Activated CD8-positive, alpha-beta memory T cell treated with anti-CD3 and anti-CD28 coated beads, Interleukin-2, amount 50 U/mL, for 48 hours (primary cell): ENCODE measurements around the gene SMARCE1.

Source experiments
- DNase-seq: peaks from one replicate; pipeline ENCODE4 v3.0.0-alpha.2; 2020

Gene SMARCE1

GRCh38 chr17:40647624-40648383 is at the start of gene SMARCE1:
Gene SMARCE1, minus strand, starts transcription at chr17:40647818. Its CDS starts 2,016 bp downstream, at chr17:40645802.
- DNase-seq: peak; percentile 87

GRCh38 chr17:40697297-40697696 is 49.7 kb upstream of the SMARCE1 start:
- DNase-seq: no peak

GRCh38 chr17:40696651-40697072 is 49.0 kb upstream of the SMARCE1 start:
- no peak for DNase-seq

- no peak for DNase-seq
These were observed 48.4 kb upstream of the SMARCE1 start for GRCh38 chr17:40695874-40696472.

GRCh38 chr17:40694584-40694983 is 47.0 kb upstream of the SMARCE1 start:
- no peak for DNase-seq

- no peak for DNase-seq
These were observed 39.5 kb upstream of the SMARCE1 start for GRCh38 chr17:40687106-40687505.

GRCh38 chr17:40686192-40686591 is 38.6 kb upstream of the SMARCE1 start:
- DNase-seq: no peak

GRCh38 chr17:40680998-40681397 is 33.4 kb upstream of the SMARCE1 start:
- DNase-seq: no peak

GRCh38 chr17:40679523-40679907 is 31.9 kb upstream of the SMARCE1 start:
- DNase-seq: no peak

GRCh38 chr17:40678902-40679522 is 31.4 kb upstream of the SMARCE1 start:
- DNase-seq: no peak

GRCh38 chr17:40675905-40676304 is 28.3 kb upstream of the SMARCE1 start:
- DNase-seq: no peak

GRCh38 chr17:40672654-40673053 is 25.0 kb upstream of the SMARCE1 start:
- DNase-seq: no peak

- DNase-seq: no peak
These were observed 23.7 kb upstream of the SMARCE1 start for GRCh38 chr17:40671282-40671681.

- no peak for DNase-seq
These were observed 18.7 kb upstream of the SMARCE1 start for GRCh38 chr17:40666331-40666730.

GRCh38 chr17:40664582-40665333 is 17.1 kb upstream of the SMARCE1 start, which contains the start of gene KRT222:
Gene KRT222, minus strand, starts transcription at chr17:40665177. Its CDS starts 78 bp downstream, at chr17:40665099.
- DNase-seq: no peak

- no peak for DNase-seq
These were observed 15.6 kb upstream of the SMARCE1 start for GRCh38 chr17:40663252-40663651.

- DNase-seq: no peak
These were observed 12.3 kb upstream of the SMARCE1 start for GRCh38 chr17:40659911-40660310.

GRCh38 chr17:40658396-40658795 is 10.8 kb upstream of the SMARCE1 start:
- DNase-seq: no peak

- DNase-seq: no peak
These were observed 4.3 kb upstream of the SMARCE1 start for GRCh38 chr17:40651939-40652338.

GRCh38 chr17:40648384-40648968 is 858 bp upstream of the SMARCE1 start:
- DNase-seq: no peak

- DNase-seq: peak; percentile 83
These were observed 611 bp downstream of the SMARCE1 start for GRCh38 chr17:40646791-40647623.

GRCh38 chr17:40645943-40646342 is 1.7 kb downstream of the SMARCE1 start:
- no peak for DNase-seq
